Psoas muscle (tissue), 8 donors: ENCODE results near the gene EPB41. TPM values are rescaled to one million over a fixed set of nuclear protein-coding genes. Genes with fewer than 3 reads are reported as not detected.

Source experiments
- ATAC-seq, 4 donors: fragments of 200-7000 bp; cut with Tn5 transposase; one replicate each; pipeline ENCODE4 v1.9.1; 2020; ENCODE audit warnings: moderate library complexity in 3 of 4, mild to moderate bottlenecking in 2 of 4
- DNase-seq, 2 donors: peaks; one replicate each; pipeline ENCODE4 v3.0.0-alpha.2; 2020
- H3K27ac ChIP-seq: fragments of 200-600 bp; one replicate; pipeline ENCODE4 v1.8.0; 2022
- H3K27me3 ChIP-seq, 3 donors: fragments of 200-600 bp in 1 of 3; one replicate each; pipeline versions ENCODE4 v1.6.1 to v1.8.0; 2013 to 2022; ENCODE audit warnings: low read length in 2 of 3, mild to moderate bottlenecking in 2 of 3, moderate library complexity in 1 of 3; ENCODE audit not compliant: insufficient read depth in 3 of 3
- H3K36me3 ChIP-seq, 2 donors: fragments of 200-600 bp in 1 of 2; one replicate each; pipeline versions ENCODE4 v1.6.1 to v1.8.0; 2013 to 2022; ENCODE audit warnings: low read depth in 1 of 2, mild to moderate bottlenecking in 1 of 2, moderate library complexity in 1 of 2; ENCODE audit not compliant: insufficient read depth in 1 of 2
- H3K4me1 ChIP-seq: fragments of 200-600 bp; one replicate; pipeline ENCODE4 v1.8.0; 2022
- H3K4me3 ChIP-seq: fragments of 200-600 bp; one replicate; pipeline ENCODE4 v1.8.0; 2022; ENCODE audit warnings: mild to moderate bottlenecking
- H3K9me3 ChIP-seq: fragments of 200-600 bp; one replicate; pipeline ENCODE4 v1.8.0; 2022
- CTCF ChIP-seq: fragments of 200-600 bp; IDR thresholded peaks from one replicate; pipeline ENCODE4 v1.8.0; 2022; ENCODE audit warnings: antibody characterized with exemption
- WGBS, 3 donors: extraction: QIAGEN DNeasy Blood & Tissue Kit; methylation state at CpG; one replicate each; pipeline versions ENCODE4 v1.1.6 to v1.1.7; 2013; 5-methylcytosine and 5-hydroxymethylcytosine counted together
- intact Hi-C, 2 donors: fragments of 100-400 bp; cut with DNase I; formaldehyde crosslinking; loops; one replicate each; pipeline versions ENCODE4 v1.11.0 to v1.14.2; 2022
- polyA plus RNA-seq, 3 donors: library from polyadenylated mRNA; stranded (reverse); fragments of 200-250 nt; gene quantifications; one replicate each; pipeline ENCODE4 v1.2.3, GENCODE V29; 2013
- total RNA-seq, 4 donors: library from RNA; stranded (reverse); fragmentation: NEBNext Ultra II Directional in 2 of 4; extraction: Animal tissue kit (Norgen Biotek cat#: 25700) in 2 of 4; gene quantifications; one replicate each; pipeline versions ENCODE4 v1.2.1 to v1.2.4, GENCODE V29; 2021 to 2023
- donor health status: healthy with polysubstance abuse.
- donor health status: DM: no; HTN: no; CAD: no; lungs with moderate emphysema.
- donor health status: Bipolar disorder and iron deficiency.
- donor health status: healthy.
- donor health status: DM: yes; HTN: yes; CAD: no.
- donor health status: DM: no; HTN: no; CAD: no.
- donor health status: DM: no; HTN: no; CAD: no.
- donor health status: DM: yes; HTN: yes; CAD: no.

EPB41 gene
- total and polyA plus RNA-seq, 7 donors: 2.0 to 28.2 (median 18.0) TPM

DNA sequence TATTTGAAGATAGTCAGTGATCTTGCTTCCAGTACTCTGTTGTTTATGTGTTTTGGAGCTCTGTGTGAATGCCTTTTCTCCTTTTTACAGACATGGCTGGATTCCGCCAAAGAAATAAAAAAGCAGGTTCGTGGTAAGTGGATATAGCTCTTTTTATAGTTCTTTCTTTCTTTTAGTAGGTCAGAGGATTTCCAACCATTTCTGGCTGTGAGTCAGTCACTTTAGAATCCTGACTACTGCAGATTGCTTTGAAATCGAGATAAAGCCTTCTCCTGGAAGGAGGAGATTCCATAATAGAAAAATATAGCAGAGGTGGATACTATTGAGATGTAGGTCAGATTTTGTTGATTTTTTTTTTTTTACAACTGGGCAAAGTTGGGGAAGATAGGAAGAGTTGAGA, 97.4 kb downstream of the EPB41 start:
- Histone ChIP-seq H3K27ac (no peak overlapping the region), H3K27me3 (no peaks in the 10 kb centered on the region), H3K4me3 (no peak overlapping the region), H3K9me3 (no peaks in the 10 kb centered on the region), H3K4me1 (no peaks in the 10 kb centered on the region), H3K36me3 (peaks cover 0 to 16% of the 10 kb centered on the region in 2 donors)
- ATAC-seq: no peak
- 70 to 82% (median 72%) methylated on average over 3 of the region's 3 CpGs for WGBS, 3 donors
- no peak for TF ChIP-seq CTCF
- intact Hi-C loops: no loop called here
- DNase-seq: no peak

- H3K27ac ChIP-seq: no peak overlapping the region
- H3K9me3 ChIP-seq: no peaks in the 10 kb centered on the region
- 84 to 92% (median 88%) methylated on average over 5 of the region's 5 CpGs for WGBS, 3 donors
- intact Hi-C loops: no loop called here
- no peaks in the 10 kb centered on the region for H3K27me3 ChIP-seq
- no peak overlapping the region for H3K4me3 ChIP-seq
- ATAC-seq: no peak
- TF ChIP-seq CTCF: no peak
- H3K36me3 ChIP-seq: peaks cover 3 to 21% of the 10 kb centered on the region in 2 donors
- DNase-seq: no peak
- no peaks in the 10 kb centered on the region for H3K4me1 ChIP-seq
Measured at GRCh38 chr1:29017235-29017634, 102.9 kb downstream of the EPB41 start.

DNA sequence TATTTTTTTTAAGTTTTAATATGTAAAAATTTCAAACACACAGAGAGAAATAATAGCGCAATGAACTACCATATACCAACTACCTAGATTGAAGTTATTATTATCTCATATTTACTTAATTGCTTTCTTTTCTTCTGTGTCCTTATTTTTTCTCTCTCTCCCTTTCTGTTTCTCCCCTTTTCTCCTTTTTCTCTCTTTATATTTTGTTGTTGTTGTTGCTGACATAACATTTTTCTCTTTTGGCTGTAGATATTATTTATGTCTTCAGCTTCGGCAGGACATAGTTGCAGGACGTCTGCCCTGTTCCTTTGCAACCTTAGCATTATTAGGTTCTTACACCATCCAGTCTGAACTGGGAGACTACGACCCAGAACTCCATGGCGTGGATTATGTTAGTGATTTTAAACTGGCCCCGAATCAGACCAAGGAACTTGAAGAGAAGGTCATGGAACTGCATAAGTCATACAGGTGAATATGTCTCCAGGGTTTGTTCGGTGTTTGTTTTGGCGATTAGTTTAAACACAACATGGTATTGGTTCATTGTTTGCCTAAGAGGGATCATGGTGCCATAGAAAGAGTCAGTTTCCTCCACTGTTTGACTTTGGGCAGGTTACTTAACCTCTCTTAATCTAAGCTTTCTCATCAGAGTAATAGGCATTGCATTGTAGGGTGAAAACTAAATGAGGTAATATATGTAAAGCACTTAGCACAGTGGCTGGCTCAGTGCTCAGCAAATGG, 103.8 kb downstream of the EPB41 start:
- intact Hi-C loops: no loop called here
- Histone ChIP-seq H3K4me3 (no peak overlapping the region), H3K4me1 (no peaks in the 10 kb centered on the region), H3K27ac (no peak overlapping the region), H3K36me3 (peaks cover 3 to 21% of the 10 kb centered on the region in 2 donors), H3K27me3 (no peaks in the 10 kb centered on the region), H3K9me3 (no peaks in the 10 kb centered on the region)
- WGBS, 3 donors: 88 to 92% (median 90%) methylated on average over 8 of the region's 8 CpGs
- ATAC-seq (no peak), DNase-seq (no peak)
- TF ChIP-seq CTCF: no peak

- intact Hi-C loops: no loop called here
- 95 to 99% (median 98%) methylated on average over 3 of the region's 3 CpGs for WGBS, 3 donors
- Histone ChIP-seq H3K4me1 (no peaks in the 10 kb centered on the region), H3K9me3 (no peaks in the 10 kb centered on the region), H3K27me3 (no peaks in the 10 kb centered on the region), H3K4me3 (no peak overlapping the region), H3K27ac (no peak overlapping the region), H3K36me3 (peaks cover 3 to 5% of the 10 kb centered on the region in 2 donors)
- no peak for TF ChIP-seq CTCF
- DNase-seq (no peak), ATAC-seq (no peak)
Measured at GRCh38 chr1:29022620-29023019, 108.3 kb downstream of the EPB41 start.

DNA sequence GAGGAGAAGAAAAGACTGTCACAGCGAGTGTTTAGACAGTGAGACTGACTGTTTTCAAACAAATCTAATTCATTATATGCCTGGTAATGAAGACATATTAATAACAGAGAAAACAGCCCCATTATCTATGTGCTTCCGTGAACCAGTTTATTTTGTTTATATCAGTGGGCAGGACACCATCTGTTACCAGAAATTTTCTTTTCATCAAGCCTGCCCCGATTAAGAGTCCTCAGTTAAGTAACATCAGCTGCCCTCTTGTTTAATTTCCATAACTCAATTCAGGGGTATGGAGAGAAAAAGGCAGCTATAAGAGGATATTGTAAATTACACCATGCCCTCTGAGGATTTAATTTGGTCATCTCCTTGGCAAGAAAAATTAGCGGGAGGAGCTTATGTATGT, 115.3 kb downstream of the EPB41 start:
- no peak for ATAC-seq
- no peak for TF ChIP-seq CTCF
- Histone ChIP-seq H3K27ac (no peak overlapping the region), H3K9me3 (no peaks in the 10 kb centered on the region), H3K27me3 (no peaks in the 10 kb centered on the region), H3K4me3 (no peak overlapping the region), H3K36me3 (peaks cover 0 to 33% of the 10 kb centered on the region in 2 donors), H3K4me1 (no peaks in the 10 kb centered on the region)
- 80 to 85% (median 81%) methylated on average over 4 of the region's 4 CpGs for WGBS, 3 donors
- intact Hi-C loops: loop anchor here in 1 of 2 donors (5.0 kb wide), 2 partner anchors 173 to 242 kb away; no protein-coding TSS in a partner anchor
- no peak for DNase-seq
